MCF 10A (cell line): ENCODE results near the gene HOXD9. TPM values are rescaled to one million over a fixed set of nuclear protein-coding genes. Genes with fewer than 3 reads are reported as not detected.

Source experiments
- BruUV-seq: library from RNA; stranded (reverse); fragments of 400-500 nt; replicated peaks from 2 replicates; lab custom pipeline; 2021; lab: Mats Ljungman, UMichigan
- CTCF ChIA-PET: fragments of 300-600 bp; sonication (Branson Sonifier 250); formaldehyde crosslinking; extraction: SDS; loops from one replicate; lab custom pipeline; 2021; ENCODE audit warnings: antibody characterized with exemption, inconsistent platforms; lab: Yijun Ruan, JAX
- POLR2A ChIA-PET: fragments of 300-600, 350-650 bp; sonication (Branson Sonifier 250); formaldehyde crosslinking; extraction: SDS; loops from one replicate; lab custom pipeline; 2020; ENCODE audit warnings: antibody characterized with exemption, inconsistent platforms; lab: Yijun Ruan, JAX
- DNase-seq: peaks from one replicate; pipeline ENCODE4 v3.0.0-alpha.2; 2018; ENCODE audit not compliant: unreplicated experiment
- H3K27ac Mint-ChIP-seq: one replicate; pipeline ENCODE4 v1.8.0; 2022; ENCODE audit warnings: mild to moderate bottlenecking, low read depth, mixed read lengths; ENCODE audit not compliant: unreplicated experiment
- H3K27me3 Mint-ChIP-seq: one replicate; pipeline ENCODE4 v1.8.0; 2022; ENCODE audit warnings: mixed read lengths; ENCODE audit not compliant: insufficient read depth, unreplicated experiment
- H3K36me3 Mint-ChIP-seq: one replicate; pipeline ENCODE4 v1.8.0; 2022; ENCODE audit warnings: mild to moderate bottlenecking, moderate library complexity, mixed read lengths; ENCODE audit not compliant: insufficient read depth, unreplicated experiment
- H3K4me1 Mint-ChIP-seq: one replicate; pipeline ENCODE4 v1.8.0; 2022; ENCODE audit warnings: mixed read lengths; ENCODE audit not compliant: insufficient read depth, unreplicated experiment
- H3K4me3 Mint-ChIP-seq: one replicate; pipeline ENCODE4 v1.8.0; 2022; ENCODE audit warnings: mild to moderate bottlenecking, moderate library complexity, mixed read lengths; ENCODE audit not compliant: unreplicated experiment
- H3K9me3 Mint-ChIP-seq: one replicate; pipeline ENCODE4 v1.8.0; 2022; ENCODE audit warnings: mixed read lengths; ENCODE audit not compliant: unreplicated experiment
- CTCF ChIP-seq: fragments of 200-600 bp; IDR thresholded peaks from one replicate; pipeline ENCODE4 v1.8.0; 2022; ENCODE audit warnings: antibody characterized with exemption, mild to moderate bottlenecking; ENCODE audit not compliant: unreplicated experiment
- intact Hi-C: fragments of 100-400 bp; cut with micrococcal nuclease; formaldehyde crosslinking; loops from 2 replicates; pipeline ENCODE4 v1.14.1; 2022
- total RNA-seq: library from RNA; stranded (reverse); gene quantifications from 2 replicates; pipeline ENCODE4 v1.2.3, GENCODE V29; 2022

Gene HOXD9
- total RNA-seq, 1 experiment from 2014 or later = not detected

- ChIA-PET POLR2A (no interaction called here), CTCF (interaction anchor here (0.6 to 1.9 kb wide), 2 partner anchors 9 to 20 kb away, joined by 3 to 12 read pairs; no protein-coding TSS in a partner anchor)
- peaks cover 48% of the 10 kb centered on the region for H3K27me3 Mint-ChIP-seq
- H3K27ac Mint-ChIP-seq = no peak overlapping the region
- TF ChIP-seq CTCF = no peak
- H3K4me1 Mint-ChIP-seq = no peaks in the 10 kb centered on the region
- no peaks in the 10 kb centered on the region for H3K9me3 Mint-ChIP-seq
- no peak for DNase-seq
- intact Hi-C loops = no loop called here
- no TSS peak for BruUV-seq
- H3K36me3 Mint-ChIP-seq = no peaks in the 10 kb centered on the region
- peak overlapping the region; percentile 28 for H3K4me3 Mint-ChIP-seq
Observed at GRCh38 chr2:176117823-176118371, 4.6 kb upstream of the HOXD9 start.

GRCh38 chr2:176118601-176119339 lies 3.7 kb upstream of the HOXD9 start:
- no TSS peak for BruUV-seq
- H3K27ac Mint-ChIP-seq = no peak overlapping the region

GRCh38 chr2:176120364-176121189 lies 1.9 kb upstream of the HOXD9 start:
- DNase-seq = no peak
- Mint-ChIP-seq H3K4me1 (no peaks in the 10 kb centered on the region), H3K27me3 (peaks cover 60% of the 10 kb centered on the region), H3K27ac (no peak overlapping the region), H3K4me3 (no peak overlapping the region), H3K36me3 (no peaks in the 10 kb centered on the region), H3K9me3 (no peaks in the 10 kb centered on the region)
- CTCF ChIA-PET = interaction anchor here (0.6 to 3.3 kb wide), 8 partner anchors 10 to 1028 kb away, joined by 3 to 23 read pairs (median 4); no protein-coding TSS in a partner anchor
- no peak for TF ChIP-seq CTCF
- POLR2A ChIA-PET = interaction anchor here (0.6 to 1.2 kb wide), 3 partner anchors 10 to 532 kb away, joined by 3 to 4 read pairs (median 3); no protein-coding TSS in a partner anchor
- intact Hi-C loops = no loop called here
- no TSS peak for BruUV-seq

More at GRCh38 chr2:176118601-176119339, 3.7 kb upstream of the HOXD9 start:
- CTCF ChIA-PET = no interaction called here
- H3K4me1 Mint-ChIP-seq = no peaks in the 10 kb centered on the region
- peak; percentile 59 for DNase-seq
- no peak overlapping the region for H3K4me3 Mint-ChIP-seq
- intact Hi-C loops = no loop called here
- POLR2A ChIA-PET = no interaction called here
- peaks cover 53% of the 10 kb centered on the region for H3K27me3 Mint-ChIP-seq
- H3K9me3 Mint-ChIP-seq = no peaks in the 10 kb centered on the region
- peak; percentile 54 for TF ChIP-seq CTCF
- H3K36me3 Mint-ChIP-seq = no peaks in the 10 kb centered on the region
